HUES64 (cell line): ENCODE results near the gene ITSN2.
"Not testable (repeated sequence)": the region's sequence is repeated elsewhere in the genome, so short reads cannot be mapped to it uniquely, and the experiment has no call there.

Experiments used
- H3K27ac ChIP-seq: 2 replicates; pipeline ENCODE4 v1.7.0; 2013; ENCODE audit warnings: low read depth, low read length, inconsistent platforms
- H3K27me3 ChIP-seq: 2 replicates; pipeline ENCODE4 v1.6.1; 2013; ENCODE audit warnings: mild to moderate bottlenecking, low read length; ENCODE audit not compliant: insufficient read depth
- H3K36me3 ChIP-seq: 2 replicates; pipeline ENCODE4 v1.6.1; 2013; ENCODE audit warnings: mild to moderate bottlenecking, low read length; ENCODE audit not compliant: insufficient read depth
- H3K4me1 ChIP-seq: 2 replicates; pipeline ENCODE4 v1.6.1; 2013; ENCODE audit warnings: mild to moderate bottlenecking, low read length, moderate library complexity; ENCODE audit not compliant: insufficient read depth
- H3K4me3 ChIP-seq: 2 replicates; pipeline ENCODE4 v1.5.1; 2013; ENCODE audit warnings: mild to moderate bottlenecking, low read length, moderate library complexity
- H3K9ac ChIP-seq: 2 replicates; pipeline ENCODE4 v1.6.1; 2013; ENCODE audit warnings: mild to moderate bottlenecking, low read depth, low read length
- H3K9me3 ChIP-seq: 2 replicates; pipeline ENCODE4 v1.6.1; 2013; ENCODE audit warnings: low read depth, low read length; ENCODE audit not compliant: insufficient read depth
- WGBS: fragments of 150-250, 120-280 bp; methylation state at CpG from one replicate; pipeline ENCODE4 v1.1.7; 2013; ENCODE audit warnings: missing lambda C conversion rate; 5-methylcytosine and 5-hydroxymethylcytosine counted together

Gene ITSN2

DNA sequence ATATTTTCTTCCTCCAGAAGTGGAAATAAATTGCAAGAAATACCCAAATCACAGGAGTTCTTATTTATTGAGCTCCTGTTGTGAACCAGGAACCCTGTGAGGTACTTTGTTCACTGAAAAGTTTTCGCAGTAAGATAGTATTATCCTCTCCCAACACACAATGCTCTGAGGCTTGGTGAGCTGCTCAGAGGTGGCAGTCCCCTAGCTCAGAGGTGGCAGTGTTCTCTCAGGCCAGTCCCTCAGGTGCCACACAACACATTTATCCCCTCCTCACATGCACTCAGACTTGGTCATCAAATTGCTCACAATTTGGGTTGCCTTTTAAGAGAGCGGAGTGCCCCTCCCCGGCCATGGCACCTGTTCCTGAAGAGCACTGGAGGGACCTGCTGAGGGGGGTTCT lies 159.5 kb downstream of the ITSN2 start:
- Histone ChIP-seq H3K27me3 (no peaks in the 10 kb centered on the region), H3K36me3 (no peaks in the 10 kb centered on the region), H3K4me3 (no peak overlapping the region), H3K27ac (no peak overlapping the region), H3K9me3 (no peaks in the 10 kb centered on the region), H3K4me1 (no peaks in the 10 kb centered on the region), H3K9ac (no peak overlapping the region)
- WGBS: 92% methylated on average over 3 of the region's 3 CpGs

DNA sequence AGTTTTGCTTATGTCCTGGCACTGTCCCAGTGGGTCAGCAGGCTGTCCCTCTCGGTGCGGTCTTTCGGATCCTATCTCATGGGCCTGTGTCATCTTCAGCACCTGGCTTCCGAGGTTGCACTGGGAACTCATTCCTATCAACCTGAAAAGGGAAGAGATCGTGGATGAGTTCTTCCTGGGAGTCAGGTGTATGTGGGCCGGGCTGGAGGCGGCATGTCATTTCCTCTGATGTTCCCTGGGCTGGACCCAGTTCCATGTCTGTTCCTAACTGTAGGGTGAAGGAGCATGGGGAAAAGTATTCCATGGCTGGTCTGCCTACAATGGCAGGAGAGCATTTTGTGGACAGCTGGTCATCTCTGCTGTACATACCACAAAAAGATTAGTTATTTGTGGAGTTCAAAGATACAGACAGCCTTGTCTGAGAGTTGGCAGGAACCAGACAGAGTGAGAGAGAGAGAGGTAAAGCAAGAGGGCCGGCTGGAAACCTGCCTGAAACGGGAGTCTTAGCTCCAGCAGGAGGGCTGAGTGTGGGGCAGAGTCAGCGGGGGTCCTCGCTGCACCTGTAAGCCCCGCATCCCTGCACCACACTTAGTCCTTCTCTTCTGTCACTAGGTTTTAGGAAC lies 160.3 kb downstream of the ITSN2 start:
- 91% methylated on average over 12 of the region's 12 CpGs for WGBS
- Histone ChIP-seq H3K9me3 (no peaks in the 10 kb centered on the region), H3K27me3 (no peaks in the 10 kb centered on the region), H3K9ac (no peak overlapping the region), H3K4me1 (no peaks in the 10 kb centered on the region), H3K4me3 (no peak overlapping the region), H3K27ac (no peak overlapping the region), H3K36me3 (no peaks in the 10 kb centered on the region)

DNA sequence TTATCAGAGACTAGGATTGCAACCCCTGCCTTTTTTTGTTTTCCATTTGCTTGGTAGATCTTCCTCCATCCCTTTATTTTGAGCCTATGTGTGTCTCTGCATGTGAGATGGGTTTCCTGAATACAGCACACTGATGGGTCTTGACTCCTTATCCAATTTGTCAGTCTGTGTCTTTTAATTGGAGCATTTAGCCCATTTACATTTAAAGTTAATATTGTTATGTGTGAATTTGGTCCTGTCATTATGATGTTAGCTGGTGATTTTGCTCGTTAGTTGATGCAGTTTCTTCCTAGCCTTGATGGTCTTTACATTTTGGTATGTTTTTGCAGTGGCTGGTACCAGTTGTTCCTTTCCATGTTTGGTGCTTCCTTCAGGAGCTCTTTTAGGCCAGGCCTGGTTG lies 163.1 kb downstream of the ITSN2 start:
- WGBS: no CpG with 5 or more reads among the region's 1 CpG
- not testable (repeated sequence) for H3K4me3 ChIP-seq

DNA sequence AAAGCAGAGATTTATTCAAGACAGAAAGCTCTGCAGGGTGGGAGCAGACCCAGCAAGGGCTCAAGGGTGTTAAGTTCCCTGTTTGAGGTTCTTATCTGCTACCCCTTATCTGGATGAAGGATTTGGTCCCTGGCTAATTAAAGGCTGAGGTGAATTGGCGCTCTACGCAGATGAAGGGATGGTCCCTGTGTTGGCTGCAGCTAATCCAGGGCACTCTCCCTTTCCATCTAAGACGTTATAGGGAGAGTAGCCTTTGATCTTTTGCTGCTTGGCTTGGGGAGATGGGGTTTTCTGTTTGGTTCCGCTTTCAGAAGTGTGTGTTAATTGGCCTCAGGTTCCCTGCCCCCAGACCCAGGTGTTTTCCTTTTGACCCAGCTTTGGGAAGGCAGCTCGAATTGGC lies 168.5 kb downstream of the ITSN2 start:
- no peaks in the 10 kb centered on the region for H3K27me3 ChIP-seq
- H3K9me3 ChIP-seq: no peaks in the 10 kb centered on the region; the same call in 1 of the 2 replicates
- no peaks in the 10 kb centered on the region for H3K36me3 ChIP-seq
- H3K4me1 ChIP-seq: no peaks in the 10 kb centered on the region
- H3K4me3 ChIP-seq: no peak overlapping the region
- no peak overlapping the region for H3K9ac ChIP-seq
- WGBS: 85% methylated on average over 5 of the region's 5 CpGs
- H3K27ac ChIP-seq: no peak overlapping the region

More for the DNA sequence above, 163.1 kb downstream of the ITSN2 start:
- not testable (repeated sequence) for H3K27me3 ChIP-seq, H3K9me3 ChIP-seq, H3K27ac ChIP-seq, H3K9ac ChIP-seq, H3K36me3 ChIP-seq, H3K4me1 ChIP-seq

DNA sequence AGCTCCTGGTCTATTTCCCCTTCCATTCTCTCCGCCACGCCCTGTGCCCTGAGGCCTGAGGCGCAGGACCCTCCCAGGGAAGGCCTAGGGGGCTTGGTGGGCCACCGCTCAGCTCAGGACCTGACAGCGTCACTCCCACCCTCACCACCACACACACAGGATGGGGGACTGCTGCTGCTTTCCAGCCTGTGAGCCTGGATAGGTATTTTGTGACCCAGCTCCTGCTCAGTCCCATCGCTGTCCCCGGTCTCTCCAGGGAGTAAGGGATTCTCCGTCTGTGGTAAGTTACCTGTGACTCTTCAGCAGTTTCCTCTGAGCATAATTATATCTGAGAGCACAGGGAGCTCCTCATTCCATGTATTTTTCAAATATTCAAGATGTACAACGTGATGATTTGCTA lies 169.2 kb downstream of the ITSN2 start:
- H3K36me3 ChIP-seq: no peaks in the 10 kb centered on the region
- H3K9me3 ChIP-seq: no peaks in the 10 kb centered on the region; the same call in 1 of the 2 replicates
- H3K27ac ChIP-seq: no peak overlapping the region
- H3K27me3 ChIP-seq: no peaks in the 10 kb centered on the region
- 91% methylated on average over 8 of the region's 9 CpGs for WGBS
- no peaks in the 10 kb centered on the region for H3K4me1 ChIP-seq
- H3K4me3 ChIP-seq: no peak overlapping the region
- no peak overlapping the region for H3K9ac ChIP-seq

DNA sequence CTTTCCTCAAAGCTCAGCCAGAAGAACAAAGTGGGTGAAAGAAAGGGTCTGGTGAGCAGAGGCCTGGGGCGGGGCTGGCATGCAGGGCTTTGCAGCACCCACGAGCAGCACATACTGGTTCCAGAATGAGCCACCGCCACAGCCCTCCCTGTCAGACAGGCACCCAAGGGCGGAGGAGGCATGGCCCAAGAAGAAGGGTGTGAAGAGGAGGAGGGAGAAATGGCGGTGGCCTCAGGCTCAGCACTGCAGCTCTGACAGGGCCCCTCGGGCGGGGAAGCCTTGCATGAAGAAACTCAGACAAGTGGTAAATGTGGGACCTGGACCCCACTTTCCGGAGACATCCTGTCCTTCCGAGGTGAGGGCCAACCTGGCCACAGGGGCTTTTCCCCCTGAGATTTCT lies 169.8 kb downstream of the ITSN2 start:
- Histone ChIP-seq H3K4me1 (no peaks in the 10 kb centered on the region), H3K4me3 (no peak overlapping the region), H3K27me3 (no peaks in the 10 kb centered on the region), H3K9ac (no peak overlapping the region), H3K9me3 (peaks cover under 1% of the 10 kb centered on the region; the same call in 1 of the 2 replicates), H3K27ac (no peak overlapping the region), H3K36me3 (no peaks in the 10 kb centered on the region)
- WGBS: 94% methylated on average over 9 of the region's 9 CpGs

DNA sequence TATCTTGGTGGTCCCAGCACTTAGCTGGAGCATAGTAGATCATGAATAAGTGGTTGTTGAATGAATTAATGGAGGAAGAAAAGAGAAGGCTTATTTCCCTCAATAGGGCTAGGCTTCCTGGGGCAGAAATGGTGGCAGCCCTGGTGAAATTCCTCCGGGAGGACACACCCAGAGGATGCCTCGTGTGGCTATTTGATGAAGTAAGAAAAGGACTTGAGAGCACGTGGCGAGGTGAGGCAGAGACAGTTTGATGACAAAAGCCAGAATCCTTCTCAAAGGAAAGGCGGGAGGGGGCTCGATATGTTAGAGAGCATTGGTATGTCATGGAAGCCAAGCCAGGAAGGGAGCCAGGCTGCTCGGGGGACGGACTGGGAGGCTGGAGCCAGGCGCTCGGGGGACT lies 170.8 kb downstream of the ITSN2 start:
- H3K9me3 ChIP-seq: peaks cover 3% of the 10 kb centered on the region; the same call in 1 of the 2 replicates
- H3K27me3 ChIP-seq: no peaks in the 10 kb centered on the region
- WGBS: 82% methylated on average over 10 of the region's 10 CpGs
- H3K4me3 ChIP-seq: no peak overlapping the region
- no peak overlapping the region for H3K27ac ChIP-seq
- H3K4me1 ChIP-seq: no peaks in the 10 kb centered on the region
- H3K36me3 ChIP-seq: no peaks in the 10 kb centered on the region
- H3K9ac ChIP-seq: no peak overlapping the region

DNA sequence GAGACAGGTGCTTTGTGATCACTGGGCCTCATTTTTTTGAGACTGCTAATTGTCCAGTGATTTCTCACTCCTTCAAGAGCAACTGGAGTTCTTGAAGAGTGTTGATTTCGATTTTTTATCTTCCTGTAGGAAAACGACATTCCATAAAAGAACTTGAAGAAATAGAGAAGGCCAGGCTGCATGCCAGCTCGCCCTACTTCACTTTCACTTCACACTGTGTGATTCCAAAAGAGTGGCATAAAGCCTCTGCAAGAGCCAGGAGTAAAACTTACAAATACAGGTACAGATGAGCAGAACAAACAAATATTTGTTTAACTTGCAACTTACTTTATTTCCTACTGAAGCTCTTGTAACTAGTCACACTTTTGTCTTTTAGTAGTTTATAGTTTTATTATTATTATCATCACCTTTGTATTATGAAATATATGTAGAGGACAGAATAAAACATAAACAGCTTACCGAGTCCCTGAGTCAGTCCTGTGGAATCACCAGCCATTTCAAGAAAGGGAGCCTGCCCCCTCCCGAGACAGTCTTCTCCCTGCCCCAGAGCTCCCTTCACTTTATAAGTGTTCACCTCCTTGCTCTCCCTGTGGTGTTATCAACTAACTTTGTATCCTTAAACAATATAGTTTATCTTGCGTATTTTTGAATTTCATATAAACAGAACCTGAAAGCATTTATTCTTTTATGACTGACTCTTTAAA lies 176.8 kb downstream of the ITSN2 start:
- WGBS: 92% methylated on average over 6 of the region's 6 CpGs
- Histone ChIP-seq H3K27ac (no peak overlapping the region), H3K9ac (no peak overlapping the region), H3K9me3 (peaks cover 3% of the 10 kb centered on the region; the same call in 1 of the 2 replicates), H3K36me3 (no peaks in the 10 kb centered on the region), H3K27me3 (no peaks in the 10 kb centered on the region), H3K4me1 (no peaks in the 10 kb centered on the region; the same call in 1 of the 2 replicates), H3K4me3 (no peak overlapping the region)

DNA sequence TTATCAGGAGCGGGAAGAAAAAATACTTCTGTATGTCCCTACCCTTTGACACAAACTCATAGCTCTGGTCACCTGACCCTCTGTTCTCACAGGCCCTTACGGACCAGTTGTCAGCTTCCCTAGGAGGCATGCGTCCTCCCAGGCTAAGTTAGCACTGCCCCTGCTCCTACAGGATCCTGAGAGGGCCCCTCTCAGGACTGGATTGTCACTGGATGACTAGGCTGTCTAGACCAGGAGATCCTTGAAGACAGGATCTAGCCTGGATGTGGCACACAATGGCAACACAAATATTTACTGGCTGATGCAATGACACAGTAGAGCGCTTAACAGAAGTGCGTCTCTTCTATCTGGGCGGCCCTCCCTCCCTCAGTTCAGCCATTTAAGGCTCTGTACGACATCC lies 177.8 kb downstream of the ITSN2 start:
- H3K36me3 ChIP-seq: no peaks in the 10 kb centered on the region
- 89% methylated on average over 7 of the region's 7 CpGs for WGBS
- H3K27me3 ChIP-seq: no peaks in the 10 kb centered on the region
- H3K9ac ChIP-seq: no peak overlapping the region
- H3K4me3 ChIP-seq: no peak overlapping the region
- H3K9me3 ChIP-seq: peaks cover 3% of the 10 kb centered on the region; the same call in 1 of the 2 replicates
- no peaks in the 10 kb centered on the region; the same call in 1 of the 2 replicates for H3K4me1 ChIP-seq
- H3K27ac ChIP-seq: no peak overlapping the region

DNA sequence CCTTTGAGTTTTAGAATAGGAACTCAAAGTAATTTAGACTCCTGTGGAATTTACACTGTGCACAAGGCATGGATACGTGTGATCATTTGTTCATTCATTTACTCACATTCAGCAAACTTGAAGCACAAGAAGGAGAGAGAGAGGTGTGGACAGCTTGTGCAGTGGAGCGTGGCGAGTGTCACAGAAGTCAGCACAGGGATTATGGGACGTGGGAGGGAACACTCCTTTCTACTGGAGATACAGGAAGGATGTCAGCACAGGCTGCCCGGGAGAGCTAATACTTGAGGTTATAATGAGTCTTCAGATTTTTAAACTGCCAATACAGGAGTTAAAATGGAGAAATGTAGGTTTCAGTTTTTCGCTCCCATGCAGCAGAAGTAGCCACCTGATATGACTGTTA lies 178.5 kb downstream of the ITSN2 start:
- WGBS: 93% methylated on average over 6 of the region's 6 CpGs
- Histone ChIP-seq H3K27ac (no peak overlapping the region), H3K4me3 (no peak overlapping the region), H3K36me3 (no peaks in the 10 kb centered on the region), H3K9me3 (0 out of 2 replicates have a peak, but pooled peaks cover 3% of the 10 kb centered on the region), H3K9ac (no peak overlapping the region), H3K27me3 (no peaks in the 10 kb centered on the region), H3K4me1 (no peaks in the 10 kb centered on the region; the same call in 1 of the 2 replicates)

DNA sequence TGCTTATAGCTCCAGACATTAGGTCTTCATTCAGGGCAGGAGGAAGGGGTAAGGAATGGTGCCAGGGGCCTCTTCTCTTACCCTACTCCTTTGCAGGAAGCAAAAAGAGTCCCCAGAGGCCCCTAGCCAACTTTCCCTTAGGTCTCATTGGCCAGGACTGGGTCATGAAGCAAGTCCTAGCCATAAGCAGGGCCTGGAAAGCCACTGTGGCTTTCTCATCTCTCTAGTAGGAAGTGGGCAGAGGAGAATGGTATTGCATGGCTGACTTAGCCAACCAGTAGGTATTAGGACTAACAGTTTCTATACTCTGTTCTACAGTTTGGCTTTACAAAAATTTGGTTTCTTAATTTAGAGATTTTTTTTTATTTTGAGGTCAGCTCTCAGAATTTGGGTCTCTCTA lies 180.7 kb downstream of the ITSN2 start:
- H3K36me3 ChIP-seq: no peaks in the 10 kb centered on the region
- no peak overlapping the region for H3K9ac ChIP-seq
- no peak overlapping the region for H3K27ac ChIP-seq

More for the DNA sequence above, 180.7 kb downstream of the ITSN2 start:
- Histone ChIP-seq H3K9me3 (no peaks in the 10 kb centered on the region), H3K4me1 (no peaks in the 10 kb centered on the region; the same call in 1 of the 2 replicates), H3K4me3 (no peak overlapping the region), H3K27me3 (no peaks in the 10 kb centered on the region)
